Body of pancreas (tissue), 4 donors: ENCODE results near the gene BLTP2.

ENCODE experiments used
- CTCF ChIP-seq, 7 experiments: fragments of 450-650 bp in 4 of 7; fragments of 200-600 bp in 3 of 7; sonication (generic) in 3 of 7; IDR thresholded peaks; one replicate each; pipeline ENCODE4 v1.5.1; 2016 to 2019; ENCODE audit warnings: antibody characterized with exemption in 7 of 7
- POLR2A ChIP-seq, 3 donors: fragments of 450-650 bp; IDR thresholded peaks; one replicate each; pipeline ENCODE4 v1.6.1; 2016; ENCODE audit warnings: antibody characterized with exemption in 3 of 3, mild to moderate bottlenecking in 2 of 3

DNA sequence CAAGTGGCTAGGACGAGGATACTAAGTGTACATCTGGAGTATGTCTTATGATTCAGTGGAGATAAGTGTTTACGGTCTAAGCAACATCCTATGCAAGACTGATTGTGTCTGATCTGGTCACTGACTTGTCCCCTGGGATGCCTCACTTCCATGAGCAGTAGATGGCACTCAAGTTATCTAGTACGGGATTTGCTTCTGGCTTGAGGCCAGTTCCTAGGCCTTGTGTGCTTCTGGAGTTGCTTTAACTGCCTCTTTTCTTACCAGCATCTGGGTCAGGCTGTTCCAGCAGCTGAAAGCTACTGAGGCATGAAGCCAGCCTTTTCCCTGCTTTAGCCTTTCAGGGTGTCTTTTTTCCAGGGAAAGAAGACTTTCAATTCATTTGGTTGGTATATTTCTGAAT is 40.0 kb upstream of the BLTP2 start:
- peak in 1 of 7 experiments; percentile 5 for TF ChIP-seq CTCF (IDR thresholded peaks at IDR 0.05)
- no peak for TF ChIP-seq POLR2A (IDR thresholded peaks at IDR 0.05)
